ENCODE results near the gene TUBB.

TUBB gene

DNA sequence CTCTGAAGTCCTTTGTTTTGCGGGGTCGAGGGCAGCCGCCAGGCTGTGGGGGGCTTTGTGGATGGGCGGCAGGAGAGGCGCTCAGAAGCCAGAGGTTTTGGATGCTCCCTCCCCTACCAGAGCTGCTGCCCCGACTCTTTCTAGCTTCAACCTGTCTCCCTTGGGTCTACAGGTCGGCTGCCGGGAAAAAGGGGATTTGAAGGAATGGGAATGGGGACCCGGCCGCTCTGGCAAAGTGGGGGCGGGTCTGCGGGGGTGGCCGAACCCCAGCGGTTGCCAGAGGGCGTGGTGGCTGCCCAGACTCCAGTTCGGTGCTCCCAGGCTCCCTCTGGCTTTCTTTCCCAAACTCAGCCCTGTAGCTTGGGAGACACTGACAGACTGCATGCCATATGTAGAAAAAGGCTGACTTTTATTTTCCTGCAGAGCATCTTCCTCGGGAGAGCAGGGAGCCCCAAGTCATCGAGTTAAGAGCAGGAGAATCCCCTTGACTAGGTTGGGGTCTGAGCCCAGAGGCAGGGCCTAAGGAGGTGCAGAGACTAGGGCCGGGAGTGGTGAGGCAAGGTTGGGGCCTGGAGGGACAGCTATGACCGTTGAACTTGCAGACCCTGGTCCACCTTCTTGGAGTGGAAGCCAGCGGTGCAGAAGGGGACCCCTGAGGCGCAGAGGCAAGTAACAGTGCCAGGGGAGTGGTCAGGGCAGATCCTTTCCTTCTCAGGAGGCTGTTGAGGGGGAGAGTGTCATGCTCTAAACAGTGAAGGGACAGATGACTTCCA lies 32.3 kb upstream of the TUBB start:
- no peak for DNase-seq (ENCODE audit: extremely low spot score)
- TF ChIP-seq ZNF384 (IDR thresholded peaks at IDR 0.05) (no peak), HDGF (IDR thresholded peaks at IDR 0.05; ENCODE audit: borderline replicate concordance) (0 out of 2 replicates have a peak, but pooled peaks have one; percentile 24)
- CTCF ChIA-PET, result interaction anchor here (0.7 to 1.9 kb wide), 3 partner anchors 9 to 43 kb away, joined by 3 to 6 read pairs (median 4); no protein-coding TSS in a partner anchor
- POLR2A ChIA-PET, result interaction anchor here (1.1 to 6.3 kb wide), 7 partner anchors 9 to 34 kb away, joined by 3 to 101 read pairs (median 5); partner anchors contain the start of genes DHX16 and MDC1

DNA sequence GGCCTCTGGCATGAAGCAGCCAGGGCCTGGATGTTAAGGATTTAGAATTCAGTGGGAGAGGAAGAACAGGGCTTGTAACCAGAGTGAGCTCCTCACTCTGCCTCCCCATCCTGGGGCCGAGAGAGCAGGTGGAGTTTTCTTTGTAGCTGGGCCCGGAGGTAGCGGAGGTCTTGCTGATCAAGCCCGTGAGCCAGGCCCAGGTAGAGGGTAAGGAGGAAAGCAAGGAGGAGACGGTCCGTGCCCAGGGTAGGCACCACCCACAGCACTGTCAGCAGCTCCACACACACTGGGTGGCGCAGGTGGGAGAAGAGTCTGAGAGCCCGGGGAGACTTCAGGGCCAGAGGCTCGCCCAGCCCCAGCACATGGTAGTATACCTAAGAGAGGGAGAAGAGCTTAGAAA lies 31.6 kb upstream of the TUBB start:
- TF ChIP-seq ZNF384 (IDR thresholded peaks at IDR 0.05), result no peak
- CTCF ChIA-PET, result interaction anchor here (0.7 to 1.9 kb wide), 3 partner anchors 9 to 42 kb away, joined by 3 to 6 read pairs (median 4); no protein-coding TSS in a partner anchor
- DNase-seq (ENCODE audit: extremely low spot score), result no peak
- POLR2A ChIA-PET, result interaction anchor here (1.4 to 6.3 kb wide), 4 partner anchors 16 to 34 kb away, joined by 4 to 101 read pairs (median 32); partner anchors contain the start of gene MDC1

- DNase-seq (ENCODE audit: extremely low spot score), result no peak
- no peak for TF ChIP-seq CTBP1 (IDR thresholded peaks at IDR 0.05; ENCODE audit: borderline replicate concordance)
- no peak for TF ChIP-seq LEF1 (IDR thresholded peaks at IDR 0.05; ENCODE audit: borderline replicate concordance)
- TF ChIP-seq TARDBP (IDR thresholded peaks at IDR 0.05), result no peak
- no peak for TF ChIP-seq ARNT (IDR thresholded peaks at IDR 0.05)
- TF ChIP-seq SP1 (IDR thresholded peaks at IDR 0.05), result no peak
- no peak for TF ChIP-seq NFRKB (IDR thresholded peaks at IDR 0.05)
- TF ChIP-seq BHLHE40 (IDR thresholded peaks at IDR 0.05; ENCODE audit: borderline replicate concordance), result no peak
- TF ChIP-seq FOXA1 (IDR thresholded peaks at IDR 0.05), result no peak
- TF ChIP-seq ZNF384 (IDR thresholded peaks at IDR 0.05), result no peak
- no peak for TF ChIP-seq FOXK2 (IDR thresholded peaks at IDR 0.05)
- TF ChIP-seq L3MBTL2 (conservative IDR thresholded peaks at IDR 0.05), result no peak
- TF ChIP-seq, protein P1, sequence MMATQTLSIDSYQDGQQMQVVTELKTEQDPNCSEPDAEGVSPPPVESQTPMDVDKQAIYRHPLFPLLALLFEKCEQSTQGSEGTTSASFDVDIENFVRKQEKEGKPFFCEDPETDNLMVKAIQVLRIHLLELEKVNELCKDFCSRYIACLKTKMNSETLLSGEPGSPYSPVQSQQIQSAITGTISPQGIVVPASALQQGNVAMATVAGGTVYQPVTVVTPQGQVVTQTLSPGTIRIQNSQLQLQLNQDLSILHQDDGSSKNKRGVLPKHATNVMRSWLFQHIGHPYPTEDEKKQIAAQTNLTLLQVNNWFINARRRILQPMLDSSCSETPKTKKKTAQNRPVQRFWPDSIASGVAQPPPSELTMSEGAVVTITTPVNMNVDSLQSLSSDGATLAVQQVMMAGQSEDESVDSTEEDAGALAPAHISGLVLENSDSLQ (IDR thresholded peaks at IDR 0.05), result no peak
- TF ChIP-seq FOXM1 (IDR thresholded peaks at IDR 0.05; ENCODE audit: borderline replicate concordance), result no peak
- no peak for TF ChIP-seq SUZ12 (IDR thresholded peaks at IDR 0.05)
- CTCF ChIA-PET, result interaction anchor here (1.2 to 1.9 kb wide), 2 partner anchors 9 to 10 kb away, joined by 3 to 6 read pairs; no protein-coding TSS in a partner anchor
- POLR2A ChIA-PET, result interaction anchor here (1.4 to 6.3 kb wide), 3 partner anchors 15 to 33 kb away, joined by 4 to 101 read pairs (median 57); partner anchors contain the start of gene MDC1
These were observed 30.9 kb upstream of the TUBB start for GRCh38 chr6:30689022-30689865.

GRCh38 chr6:30689985-30690384 lies 30.2 kb upstream of the TUBB start:
- TF ChIP-seq FOXA1 (IDR thresholded peaks at IDR 0.05) (no peak), TARDBP (IDR thresholded peaks at IDR 0.05) (no peak), L3MBTL2 (conservative IDR thresholded peaks at IDR 0.05) (no peak), LEF1 (IDR thresholded peaks at IDR 0.05; ENCODE audit: borderline replicate concordance) (no peak), ZNF384 (IDR thresholded peaks at IDR 0.05) (no peak), BHLHE40 (IDR thresholded peaks at IDR 0.05; ENCODE audit: borderline replicate concordance) (no peak), ARNT (IDR thresholded peaks at IDR 0.05) (no peak), FOXK2 (IDR thresholded peaks at IDR 0.05) (no peak), CTBP1 (IDR thresholded peaks at IDR 0.05; ENCODE audit: borderline replicate concordance) (no peak), ELF4 (IDR thresholded peaks at IDR 0.05) (no peak), NFRKB (IDR thresholded peaks at IDR 0.05) (no peak), FOXM1 (IDR thresholded peaks at IDR 0.05; ENCODE audit: borderline replicate concordance) (no peak), HDGF (IDR thresholded peaks at IDR 0.05; ENCODE audit: borderline replicate concordance) (no peak), SP1 (IDR thresholded peaks at IDR 0.05) (no peak), SUZ12 (IDR thresholded peaks at IDR 0.05) (no peak)
- TF ChIP-seq, protein P1 (IDR thresholded peaks at IDR 0.05), result no peak
- POLR2A ChIA-PET, result interaction anchor here (1.1 to 6.3 kb wide), 9 partner anchors 11 to 74 kb away, joined by 3 to 101 read pairs (median 9); partner anchors contain the start of genes DHX16 and MDC1
- CTCF ChIA-PET, result interaction anchor here (0.6 to 1.2 kb wide), 2 partner anchors 8 to 75 kb away, joined by 3 to 5 read pairs; no protein-coding TSS in a partner anchor
- DNase-seq (ENCODE audit: extremely low spot score), result no peak

DNA sequence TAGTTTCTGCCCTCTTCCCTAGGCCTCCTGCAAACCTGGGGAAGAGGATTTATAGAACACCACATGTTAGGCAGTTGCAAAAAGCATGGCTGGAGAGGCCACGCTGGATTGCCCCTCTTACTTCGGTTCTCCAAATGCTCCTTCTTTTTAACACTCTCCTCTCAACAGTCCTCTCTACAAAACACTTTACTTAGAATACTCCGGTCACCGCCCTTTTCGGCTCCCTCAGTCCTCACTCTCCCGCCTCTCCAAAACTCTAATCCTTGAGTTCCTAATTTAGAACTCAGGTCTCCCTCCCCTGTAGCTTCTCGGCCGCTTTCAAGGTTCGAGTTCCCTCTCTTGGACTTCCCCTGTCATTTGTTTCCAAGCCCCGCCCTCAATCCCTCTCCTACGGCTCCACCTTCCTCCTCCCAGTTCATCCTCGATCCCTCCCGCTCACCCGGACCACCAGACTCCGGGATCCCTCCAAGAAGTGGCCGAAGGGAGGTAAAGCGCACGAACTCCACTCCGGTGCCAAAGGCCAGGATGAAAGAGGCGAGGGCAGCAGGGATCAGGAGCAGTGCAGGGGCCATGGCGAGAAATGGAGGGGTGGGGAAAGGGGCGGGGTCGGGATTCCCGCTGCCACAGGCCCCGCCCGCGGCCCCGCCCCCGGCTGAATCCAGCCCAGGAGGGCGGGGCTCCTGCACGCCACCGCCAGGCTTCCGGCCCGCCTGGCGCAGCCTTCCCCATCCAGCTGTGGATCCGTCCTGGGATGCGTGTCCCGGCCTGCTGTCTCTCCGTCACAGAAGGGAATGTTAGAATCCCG lies 29.5 kb upstream of the TUBB start, which contains the start of gene NRM:
NRM (minus strand) TSS at position 582 of the 805 bp plus-strand sequence; CDS start at position 572, 10 bp downstream.
- DNase-seq (ENCODE audit: extremely low spot score), result peak; percentile 94
- TF ChIP-seq, protein P1 (IDR thresholded peaks at IDR 0.05), result peak; percentile 58
- TF ChIP-seq NFRKB (IDR thresholded peaks at IDR 0.05) (no peak), ARNT (IDR thresholded peaks at IDR 0.05) (no peak), LEF1 (IDR thresholded peaks at IDR 0.05; ENCODE audit: borderline replicate concordance) (no peak), ZNF384 (IDR thresholded peaks at IDR 0.05) (no peak), TARDBP (IDR thresholded peaks at IDR 0.05) (no peak), L3MBTL2 (conservative IDR thresholded peaks at IDR 0.05) (peak; percentile 75), FOXA1 (IDR thresholded peaks at IDR 0.05) (no peak), HDGF (IDR thresholded peaks at IDR 0.05; ENCODE audit: borderline replicate concordance) (no peak), SUZ12 (IDR thresholded peaks at IDR 0.05) (no peak), FOXM1 (IDR thresholded peaks at IDR 0.05; ENCODE audit: borderline replicate concordance) (no peak)
- ChIA-PET CTCF (interaction anchor here (0.6 to 1.4 kb wide), 3 partner anchors 7 to 76 kb away, joined by 3 to 5 read pairs (median 4); no protein-coding TSS in a partner anchor), POLR2A (interaction anchor here (0.7 to 6.3 kb wide), 12 partner anchors 9 to 75 kb away, joined by 3 to 101 read pairs (median 6); partner anchors contain the start of genes DHX16 and MDC1)

All from HEK293T (cell line).